GM18511 (cell line): ENCODE measurements around the gene PEF1.

ENCODE experiments used
- ATAC-seq: cut with Tn5 transposase; IDR thresholded peaks from one replicate; pipeline ENCODE4 v1.9.1; 2021; ENCODE audit warnings: mild to moderate bottlenecking, moderate library complexity; ENCODE audit not compliant: unreplicated experiment

PEF1 gene

GRCh38 chr1:31655756-31656155 lies 11.1 kb upstream of the PEF1 start:
- no peak for ATAC-seq

DNA sequence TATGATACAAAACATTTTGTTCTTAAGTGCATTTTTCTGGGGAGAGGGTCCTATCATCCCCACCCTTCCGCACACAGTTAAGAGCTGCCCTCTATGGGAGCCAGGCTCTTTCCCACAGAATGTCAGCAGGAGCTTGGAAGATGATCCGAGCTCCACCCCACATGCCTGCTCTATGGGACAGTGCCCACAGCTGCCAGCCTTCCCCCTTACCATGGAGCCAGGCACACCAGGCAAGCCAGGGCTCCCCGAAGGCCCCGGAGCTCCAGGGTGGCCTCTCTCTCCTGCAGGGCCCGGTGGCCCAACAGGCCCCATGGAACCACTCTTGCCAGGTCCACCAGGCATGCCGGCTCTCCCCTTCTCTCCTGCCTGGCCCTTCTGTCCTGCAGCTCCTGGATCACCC lies 10.4 kb upstream of the PEF1 start:
- no peak for ATAC-seq

DNA sequence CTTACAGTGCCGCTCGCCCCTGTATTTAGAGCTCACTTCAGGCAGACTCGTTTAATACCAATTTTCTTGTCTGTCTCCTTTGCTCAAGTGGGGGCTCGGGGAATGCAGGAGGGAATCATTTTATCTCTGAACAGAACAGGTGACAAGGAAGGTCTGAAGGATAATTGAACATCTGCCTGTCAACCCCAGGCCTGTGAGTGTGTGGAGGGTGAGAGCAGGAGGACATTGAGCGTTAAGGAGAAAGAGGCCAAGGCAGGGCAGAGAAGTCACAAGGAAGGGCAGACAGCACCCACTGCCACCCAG lies 9.7 kb upstream of the PEF1 start:
- ATAC-seq = no peak

- no peak for ATAC-seq
Measured at GRCh38 chr1:31653717-31654473, 9.2 kb upstream of the PEF1 start.

GRCh38 chr1:31652891-31653499 lies 8.3 kb upstream of the PEF1 start:
- no peak for ATAC-seq

DNA sequence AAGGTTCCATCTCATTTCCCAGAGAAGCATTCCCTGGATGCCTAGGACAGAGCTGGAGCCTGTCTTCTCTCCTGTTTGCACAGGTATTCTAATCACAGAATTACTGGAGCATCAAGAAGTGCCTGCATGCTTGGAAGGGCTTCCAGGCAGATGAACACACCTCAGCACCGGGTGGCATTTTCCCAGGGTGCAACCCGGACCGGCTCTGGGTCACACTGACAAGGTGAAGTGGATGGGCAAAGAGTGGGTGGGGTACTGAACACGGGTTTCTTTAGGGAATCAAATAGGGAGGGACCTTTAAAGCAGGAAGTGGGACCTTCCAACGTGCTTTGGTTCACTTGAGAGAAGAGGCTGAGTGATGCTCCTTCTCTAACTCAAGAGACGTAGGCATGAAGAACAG lies 7.1 kb upstream of the PEF1 start:
- ATAC-seq = no peak

GRCh38 chr1:31651089-31651420 lies 6.4 kb upstream of the PEF1 start:
- ATAC-seq = no peak

DNA sequence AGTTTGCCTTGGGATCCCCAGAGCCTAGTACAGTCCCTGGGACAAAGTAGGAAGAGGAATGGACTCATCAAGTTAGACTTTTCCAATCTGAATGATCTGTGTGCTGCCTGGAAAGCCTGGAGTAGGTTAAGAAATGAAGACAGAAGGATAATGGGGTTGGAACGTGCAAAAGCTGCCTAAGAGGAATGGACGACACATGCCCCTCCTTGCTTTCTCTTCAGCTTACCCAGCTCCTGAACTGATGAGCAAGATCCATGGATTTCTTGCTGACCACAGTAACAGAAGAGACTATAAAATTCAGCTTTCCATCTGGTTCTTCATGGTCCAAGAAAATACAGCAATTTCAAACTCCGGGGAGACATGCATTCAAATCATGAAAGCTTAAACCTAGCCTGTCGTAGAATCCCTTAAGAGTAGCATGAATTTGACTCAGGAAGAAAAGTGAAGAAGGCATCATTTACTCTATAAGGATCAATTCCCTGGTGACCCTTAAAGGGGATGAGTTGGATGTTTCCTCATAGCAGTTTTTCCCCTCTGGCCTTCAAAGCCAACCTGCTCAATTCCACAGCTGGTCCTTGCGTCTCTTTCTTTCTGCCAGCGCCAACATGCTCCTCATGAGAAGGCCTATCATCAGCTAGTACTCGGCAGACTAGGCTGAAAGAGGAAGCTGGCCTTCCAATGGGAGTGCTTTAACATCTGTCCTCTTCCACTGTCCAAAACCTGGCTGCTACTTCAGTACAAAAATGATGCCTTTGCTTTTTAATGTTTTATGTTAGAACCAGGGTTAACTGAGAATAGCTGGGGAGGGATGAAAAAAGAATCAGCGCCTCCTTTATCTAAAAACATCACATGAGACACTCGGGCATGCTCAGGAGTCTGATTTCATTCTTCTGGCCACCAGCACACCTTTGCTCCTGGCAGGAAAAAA lies 5.7 kb upstream of the PEF1 start:
- no peak for ATAC-seq

GRCh38 chr1:31648641-31649357 lies 4.1 kb upstream of the PEF1 start:
- ATAC-seq = no peak

DNA sequence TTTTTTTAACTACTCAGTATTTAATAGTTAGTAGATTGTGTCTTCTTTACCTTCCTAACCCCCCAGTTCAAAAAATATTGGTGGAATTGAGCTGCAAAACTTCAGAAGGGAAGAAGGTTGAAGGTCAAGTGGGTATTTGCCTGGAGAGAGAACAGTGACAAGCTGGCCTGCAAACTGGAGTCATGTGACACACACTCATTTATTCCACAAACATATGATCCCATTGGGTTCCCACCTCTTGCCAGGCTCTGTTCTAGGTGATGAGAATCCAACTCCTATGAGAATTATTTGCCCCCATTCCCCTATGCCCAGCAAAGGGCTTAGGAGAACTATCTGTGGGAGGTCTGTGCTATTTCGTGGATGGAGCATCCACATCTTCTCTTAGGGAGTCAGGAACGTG lies 3.5 kb upstream of the PEF1 start:
- ATAC-seq = no peak

DNA sequence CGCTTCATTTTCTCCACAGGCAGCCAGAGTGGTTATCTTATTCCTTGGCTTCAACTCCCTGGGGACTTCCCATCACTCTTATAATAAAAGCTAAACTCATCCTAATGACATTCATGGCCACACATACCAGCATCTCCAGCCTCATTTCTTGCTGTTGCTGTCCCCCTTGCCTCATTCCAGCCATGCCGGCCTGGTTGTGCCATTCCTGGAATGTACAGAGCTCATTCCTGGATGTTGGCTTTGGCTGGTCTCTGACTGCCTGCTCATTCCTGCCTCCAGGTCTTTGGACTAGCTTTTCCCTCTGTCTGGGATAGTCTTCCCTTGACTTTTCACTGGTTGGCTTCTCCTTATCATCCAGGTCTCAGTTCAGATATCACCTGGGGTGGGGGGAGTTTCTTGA lies 2.4 kb upstream of the PEF1 start:
- no peak for ATAC-seq

GRCh38 chr1:31646259-31646960 lies 1.7 kb upstream of the PEF1 start:
- ATAC-seq = no peak

DNA sequence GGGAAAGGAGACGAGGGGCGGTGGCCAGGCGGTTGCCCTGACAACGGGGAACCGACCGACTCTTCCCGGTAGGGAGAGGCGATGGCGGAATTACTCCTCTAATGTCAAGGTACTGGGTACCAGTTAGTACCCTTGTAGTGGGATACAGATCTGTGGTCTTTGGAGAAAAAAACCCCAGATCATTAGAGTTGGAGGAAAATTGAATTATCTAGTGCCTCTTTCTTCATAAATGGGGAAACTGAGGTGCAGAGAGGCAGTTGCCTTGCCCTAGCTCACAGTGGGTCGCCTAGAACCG lies 545 bp upstream of the PEF1 start:
- ATAC-seq = no peak

GRCh38 chr1:31643976-31644559 lies 608 bp downstream of the PEF1 start:
- ATAC-seq = no peak

GRCh38 chr1:31642897-31643296 lies 1.8 kb downstream of the PEF1 start:
- ATAC-seq = no peak

- no peak for ATAC-seq
Measured at GRCh38 chr1:31642366-31642765, 2.3 kb downstream of the PEF1 start.

- no peak for ATAC-seq
Measured at GRCh38 chr1:31640964-31641363, 3.7 kb downstream of the PEF1 start.

GRCh38 chr1:31640179-31640578 lies 4.5 kb downstream of the PEF1 start:
- ATAC-seq = no peak

DNA sequence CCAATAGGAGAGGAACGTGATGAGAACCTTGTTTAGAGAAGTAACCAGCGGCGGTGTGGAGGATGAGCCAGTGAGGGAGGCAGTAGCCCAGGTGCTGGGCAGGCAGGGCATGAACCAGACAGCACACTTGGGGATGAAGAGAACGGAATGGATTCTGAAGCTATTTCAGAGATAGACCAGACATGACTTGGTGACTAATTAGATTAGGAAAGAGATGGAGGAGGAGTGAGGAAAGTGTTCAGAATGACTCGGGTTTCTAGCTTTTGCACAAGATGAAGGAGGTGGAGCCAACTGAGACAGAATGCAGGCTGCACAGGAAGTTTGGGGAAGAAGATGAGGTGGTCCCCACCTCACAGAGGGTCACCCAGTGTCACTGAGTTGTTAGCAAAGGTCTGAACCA lies 5.1 kb downstream of the PEF1 start:
- ATAC-seq = no peak

- no peak for ATAC-seq
Measured at GRCh38 chr1:31637915-31638673, 6.6 kb downstream of the PEF1 start.
